Stimulated activated naive B cell treated with anti-CD40 and anti-IgM and Interleukin-4, amounts not matched to agents 10 μg/mL and 1 μg/mL and 100 μg/mL, for 72 hours (primary cell): ENCODE results near the gene ITGB5.

Experiments
- ATAC-seq, 2 donors: fragments of 150-1000 bp; cut with Tn5 transposase; replicated peaks; 2 replicates each; pipeline ENCODE4 v1.10.0; 2021; ENCODE audit warnings: moderate library complexity in 1 of 2
- DNase-seq: peaks from one replicate; pipeline ENCODE4 v3.0.0; 2021
- H3K27ac Mint-ChIP-seq: one replicate; pipeline ENCODE4 v1.8.0; 2022; ENCODE audit warnings: mild to moderate bottlenecking, mixed read lengths
- H3K27me3 Mint-ChIP-seq, 2 donors: one replicate each; pipeline ENCODE4 v1.8.0; 2022; ENCODE audit warnings: mixed read lengths in 2 of 2
- H3K36me3 Mint-ChIP-seq, 2 donors: one replicate each; pipeline ENCODE4 v1.8.0; 2022; ENCODE audit warnings: mixed read lengths in 2 of 2, mild to moderate bottlenecking in 1 of 2
- H3K4me1 Mint-ChIP-seq, 2 donors: one replicate each; pipeline ENCODE4 v1.8.0; 2022; ENCODE audit warnings: mixed read lengths in 2 of 2, mild to moderate bottlenecking in 1 of 2
- H3K4me3 Mint-ChIP-seq, 2 donors: one replicate each; pipeline ENCODE4 v1.8.0; 2022; ENCODE audit warnings: mild to moderate bottlenecking in 2 of 2, mixed read lengths in 2 of 2, moderate library complexity in 1 of 2
- H3K9me3 Mint-ChIP-seq, 2 donors: one replicate each; pipeline ENCODE4 v1.8.0; 2022; ENCODE audit warnings: mixed read lengths in 2 of 2, mild to moderate bottlenecking in 1 of 2

Gene ITGB5

DNA sequence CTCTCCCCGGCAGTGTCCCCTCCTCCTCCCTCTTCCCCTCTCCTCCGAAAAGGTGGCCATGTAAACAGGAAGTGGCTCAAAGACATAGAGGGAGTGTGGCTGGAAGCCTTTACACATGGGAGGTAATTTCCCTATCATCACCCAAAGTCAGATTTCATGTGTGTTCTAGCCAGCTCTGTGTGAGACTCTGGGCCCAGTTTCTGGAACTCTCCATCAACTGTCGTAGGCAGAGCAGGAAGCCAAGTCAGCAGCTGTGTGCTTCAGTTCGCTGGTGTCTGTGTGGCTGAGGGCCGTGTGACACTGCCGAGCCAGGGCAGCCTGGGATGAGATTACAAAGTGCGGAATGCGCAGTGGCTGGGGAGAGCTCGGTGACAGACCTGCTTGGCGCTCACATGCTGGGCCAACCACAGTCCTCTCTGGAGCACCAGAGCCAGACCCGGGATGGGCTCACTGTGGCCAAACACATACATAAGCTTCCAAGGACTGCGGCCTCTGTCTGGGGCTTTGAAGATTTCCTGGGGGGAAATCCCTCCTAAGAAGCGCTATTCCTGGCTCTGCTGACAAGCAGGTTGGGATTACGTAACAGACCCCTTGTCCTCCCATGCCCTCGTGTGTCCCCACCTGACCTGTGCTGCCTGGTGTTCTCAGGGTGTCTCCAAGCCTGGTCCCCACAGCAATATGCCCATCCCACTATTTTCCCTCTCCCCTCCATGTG lies 106.2 kb downstream of the ITGB5 start:
- Mint-ChIP-seq H3K4me1 (peaks cover 16 to 22% of the 10 kb centered on the region in 2 donors), H3K27ac (no peak overlapping the region), H3K27me3 (peaks cover 12 to 19% of the 10 kb centered on the region in 2 donors), H3K4me3 (no peak overlapping the region), H3K9me3 (no peaks in the 10 kb centered on the region), H3K36me3 (no peaks in the 10 kb centered on the region)
- ATAC-seq (peak; percentile 21 to 44), DNase-seq (no peak)

DNA sequence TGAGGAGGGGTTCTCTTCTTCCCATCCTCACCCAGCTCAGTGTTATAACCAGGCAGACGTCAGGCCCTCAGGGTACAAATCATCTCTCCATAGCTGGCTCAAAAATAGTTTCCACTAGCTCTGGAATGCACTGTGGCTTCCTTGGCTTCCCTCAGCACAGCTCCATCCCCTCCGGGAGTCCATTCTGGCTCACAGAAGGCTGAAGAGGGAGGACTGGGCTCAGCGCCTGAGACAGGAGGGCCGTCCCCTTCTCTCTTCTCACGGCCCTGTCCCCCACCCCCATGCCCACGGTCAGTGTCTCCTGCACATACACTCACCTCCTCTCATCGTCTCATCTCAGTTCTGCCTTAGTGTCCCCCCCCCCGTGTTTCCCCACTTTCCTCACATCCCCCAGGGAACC lies 106.8 kb downstream of the ITGB5 start:
- Mint-ChIP-seq H3K9me3 (no peaks in the 10 kb centered on the region), H3K4me1 (peaks cover 16 to 22% of the 10 kb centered on the region in 2 donors), H3K27me3 (peaks cover 12 to 19% of the 10 kb centered on the region in 2 donors), H3K36me3 (no peaks in the 10 kb centered on the region), H3K27ac (no peak overlapping the region), H3K4me3 (no peak overlapping the region)
- ATAC-seq (peak; percentile 4 to 17), DNase-seq (no peak)

DNA sequence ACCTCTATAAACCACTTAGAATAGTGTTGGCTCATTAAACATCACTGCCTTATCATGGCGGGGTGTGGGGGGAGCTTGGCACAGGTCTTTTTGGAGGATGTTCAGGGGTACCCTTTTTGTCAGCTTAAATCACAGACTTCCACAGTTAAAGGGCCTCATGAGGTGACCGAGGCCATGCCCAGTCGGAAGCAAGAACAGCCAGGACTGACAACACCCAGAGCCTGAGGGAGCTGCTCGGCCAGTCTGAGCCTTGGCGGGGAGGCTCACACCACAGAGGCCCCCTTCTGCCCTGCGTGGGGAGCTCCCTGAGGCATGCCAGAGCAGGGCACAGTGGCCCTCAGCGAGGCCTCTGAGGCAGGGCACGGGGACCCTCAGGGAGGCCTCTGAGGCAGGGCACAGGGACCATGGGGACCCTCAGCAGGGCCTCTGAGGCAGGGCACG lies 107.4 kb downstream of the ITGB5 start:
- no peak overlapping the region for H3K4me3 Mint-ChIP-seq
- ATAC-seq (no peak), DNase-seq (no peak)
- H3K9me3 Mint-ChIP-seq = no peaks in the 10 kb centered on the region
- peaks cover 12 to 17% of the 10 kb centered on the region in 2 donors for H3K4me1 Mint-ChIP-seq
- H3K36me3 Mint-ChIP-seq = no peaks in the 10 kb centered on the region
- H3K27me3 Mint-ChIP-seq = peaks cover 16 to 19% of the 10 kb centered on the region in 2 donors
- no peak overlapping the region for H3K27ac Mint-ChIP-seq

DNA sequence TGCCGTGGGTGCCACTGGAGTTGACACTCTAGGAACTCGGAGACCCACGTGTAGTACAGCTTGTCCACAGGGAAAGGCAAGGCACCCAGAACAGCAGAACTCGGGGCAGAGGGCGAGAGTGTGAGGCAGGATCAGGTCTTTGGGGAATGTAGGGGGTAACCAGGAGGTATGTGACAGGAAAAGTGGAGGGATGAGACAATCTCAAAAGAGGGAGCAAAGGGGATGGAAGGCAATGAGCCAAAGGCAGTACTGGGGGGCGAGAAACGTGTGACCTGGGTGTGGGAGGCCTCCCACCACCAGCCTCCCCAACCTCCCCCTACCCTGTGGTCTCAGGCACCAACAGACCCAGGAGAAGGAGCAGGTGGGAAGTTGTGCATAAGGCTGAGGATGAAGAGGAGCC lies 108.0 kb downstream of the ITGB5 start:
- DNase-seq (no peak), ATAC-seq (no peak)
- H3K36me3 Mint-ChIP-seq = no peaks in the 10 kb centered on the region
- H3K27ac Mint-ChIP-seq = no peak overlapping the region
- H3K9me3 Mint-ChIP-seq = no peaks in the 10 kb centered on the region
- H3K4me3 Mint-ChIP-seq = no peak overlapping the region
- H3K27me3 Mint-ChIP-seq = peaks cover 21 to 22% of the 10 kb centered on the region in 2 donors
- peaks cover 8 to 11% of the 10 kb centered on the region in 2 donors for H3K4me1 Mint-ChIP-seq

DNA sequence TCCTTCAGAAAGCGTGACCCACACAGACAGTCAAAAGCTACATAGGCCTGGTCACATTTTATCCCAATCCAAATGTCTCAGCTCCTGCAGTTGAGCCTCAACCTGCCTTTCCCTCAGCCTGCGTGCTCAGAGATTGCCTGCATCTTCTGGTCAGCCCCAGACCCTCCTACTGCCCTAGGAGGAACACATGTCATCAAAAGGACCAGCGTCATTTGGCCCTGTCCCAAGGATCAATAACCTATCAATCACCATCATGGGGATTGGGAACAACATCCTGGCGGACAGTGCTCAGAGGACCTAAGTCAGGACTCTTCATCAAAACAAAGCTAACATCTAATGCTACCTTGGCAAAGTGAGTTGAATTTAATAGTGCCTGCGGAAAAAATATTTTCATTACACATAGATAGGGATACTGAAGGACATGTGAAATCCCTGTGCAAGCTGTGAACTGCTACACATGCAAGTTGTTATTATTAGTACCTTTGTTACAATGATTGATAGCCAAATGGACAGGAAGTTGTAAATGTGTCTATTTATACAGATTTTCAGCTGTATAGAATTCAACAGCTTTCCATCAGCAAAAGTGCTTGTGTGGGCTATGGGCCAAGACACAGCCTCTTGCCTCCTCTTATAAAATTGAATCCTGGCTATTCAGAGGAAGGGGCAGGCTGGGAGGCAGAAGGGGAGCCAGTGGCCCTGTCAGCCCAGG lies 109.2 kb downstream of the ITGB5 start:
- Mint-ChIP-seq H3K4me3 (no peak overlapping the region), H3K4me1 (peaks cover 8 to 9% of the 10 kb centered on the region in 2 donors), H3K27me3 (peaks cover 27% of the 10 kb centered on the region in 2 donors), H3K27ac (no peak overlapping the region), H3K9me3 (no peaks in the 10 kb centered on the region), H3K36me3 (no peaks in the 10 kb centered on the region)
- DNase-seq (no peak), ATAC-seq (no peak)

DNA sequence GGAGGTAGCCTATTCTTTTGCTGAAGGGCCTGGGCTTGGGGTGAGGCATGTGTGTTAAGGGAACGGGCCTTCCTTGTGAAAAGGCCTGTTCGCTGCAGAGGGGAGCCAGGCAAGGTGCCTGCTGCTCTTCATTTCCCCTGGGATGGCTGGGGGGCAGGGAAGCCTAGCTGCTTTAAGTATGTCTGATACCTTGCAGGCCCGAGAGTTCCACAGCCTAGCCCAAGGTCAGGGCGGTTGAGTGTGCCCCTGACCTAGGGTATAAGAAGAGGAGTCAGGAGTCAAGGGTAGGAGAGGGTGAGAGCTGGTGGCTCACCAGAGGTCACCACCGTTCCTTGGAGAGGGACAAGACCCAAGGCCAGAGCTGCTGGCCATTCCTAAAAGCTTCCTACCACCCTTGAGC lies 110.3 kb downstream of the ITGB5 start:
- ATAC-seq = no peak
- H3K4me3 Mint-ChIP-seq = no peak overlapping the region

DNA sequence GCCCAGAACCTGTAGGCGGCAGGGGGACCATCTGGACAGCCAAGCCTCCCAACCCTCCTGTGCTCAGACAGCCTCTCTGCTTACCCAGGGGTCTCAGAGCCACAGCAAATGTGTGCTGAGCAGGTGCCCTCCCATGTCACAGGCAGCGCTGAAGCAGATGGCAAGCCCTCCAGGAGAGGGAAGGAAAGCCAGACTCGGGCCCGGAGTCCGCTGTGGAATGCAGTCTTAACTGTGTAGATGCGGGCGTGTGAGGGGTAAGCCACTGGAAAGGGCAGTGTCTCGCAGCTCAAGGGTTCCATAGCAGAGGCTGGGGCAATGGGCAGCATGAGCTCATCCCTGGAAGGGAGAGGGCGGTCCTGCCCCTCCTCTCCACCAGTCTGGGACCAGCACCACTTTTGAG lies 111.3 kb downstream of the ITGB5 start:
- Mint-ChIP-seq H3K4me3 (no peak overlapping the region), H3K27me3 (peaks cover 27 to 34% of the 10 kb centered on the region in 2 donors), H3K4me1 (peaks cover 6 to 14% of the 10 kb centered on the region in 2 donors), H3K36me3 (no peaks in the 10 kb centered on the region), H3K9me3 (no peaks in the 10 kb centered on the region), H3K27ac (no peak overlapping the region)
- ATAC-seq = no peak
- no peak for DNase-seq

More for the DNA sequence above, 110.3 kb downstream of the ITGB5 start:
- Mint-ChIP-seq H3K36me3 (no peaks in the 10 kb centered on the region), H3K4me1 (peaks cover 8 to 16% of the 10 kb centered on the region in 2 donors), H3K9me3 (no peaks in the 10 kb centered on the region), H3K27me3 (peaks cover 29 to 30% of the 10 kb centered on the region in 2 donors), H3K27ac (no peak overlapping the region)
- no peak for DNase-seq

DNA sequence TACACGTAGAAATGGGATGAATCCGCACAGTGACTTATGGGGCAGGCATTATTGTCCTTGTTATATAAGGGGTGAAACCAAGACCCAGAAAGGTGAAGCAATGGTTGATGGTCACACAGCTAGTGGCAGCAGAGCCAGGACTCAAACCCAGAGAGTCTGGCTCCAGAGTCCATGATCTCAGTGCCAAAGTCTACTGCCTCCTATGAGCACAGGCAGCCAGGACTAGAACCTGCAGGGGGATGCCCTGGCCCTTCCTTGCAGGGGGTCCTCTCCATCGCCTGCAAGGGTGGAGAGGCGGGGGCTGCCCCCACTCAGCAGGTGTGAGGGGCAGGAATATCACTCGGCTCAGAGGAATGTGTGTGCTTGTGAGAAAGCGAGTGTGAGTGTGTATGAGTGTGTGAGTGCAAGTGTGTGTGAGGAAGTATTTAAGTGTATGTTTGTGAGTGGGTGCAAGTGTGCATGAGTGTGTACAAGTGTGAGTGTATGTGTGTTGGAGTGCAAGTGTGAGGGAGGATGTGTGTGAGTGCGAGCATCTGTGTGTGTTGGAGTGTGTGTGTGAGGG lies 112.2 kb downstream of the ITGB5 start:
- Mint-ChIP-seq H3K4me1 (peaks cover 0 to 7% of the 10 kb centered on the region in 2 donors), H3K27me3 (peaks cover 27 to 38% of the 10 kb centered on the region in 2 donors), H3K36me3 (no peaks in the 10 kb centered on the region), H3K27ac (no peak overlapping the region), H3K4me3 (no peak overlapping the region), H3K9me3 (no peaks in the 10 kb centered on the region)
- no peak for ATAC-seq
- DNase-seq = no peak

DNA sequence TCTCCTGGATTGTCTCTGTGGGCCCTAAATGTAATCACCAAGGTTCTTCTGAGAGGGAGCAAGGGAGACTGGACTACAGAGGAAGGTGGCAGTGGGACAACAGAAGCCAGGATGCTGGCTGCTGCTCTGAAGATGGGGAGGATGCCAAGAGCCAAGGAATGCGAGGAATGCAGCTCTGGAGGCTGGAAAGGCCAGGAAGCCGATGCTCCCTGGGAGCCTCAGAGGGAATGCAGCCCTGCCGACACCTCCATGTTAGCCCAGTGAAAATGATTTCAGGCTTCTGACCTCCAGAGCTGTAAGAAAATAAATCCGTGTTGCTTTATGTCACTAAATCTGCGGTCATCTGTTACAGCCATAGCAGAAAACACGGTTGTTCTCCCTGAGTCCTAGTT lies 112.8 kb downstream of the ITGB5 start:
- Mint-ChIP-seq H3K4me3 (no peak overlapping the region), H3K27me3 (peaks cover 26 to 44% of the 10 kb centered on the region in 2 donors), H3K4me1 (peaks cover 0 to 7% of the 10 kb centered on the region in 2 donors), H3K9me3 (no peaks in the 10 kb centered on the region), H3K36me3 (no peaks in the 10 kb centered on the region), H3K27ac (no peak overlapping the region)
- ATAC-seq (no peak), DNase-seq (no peak)

DNA sequence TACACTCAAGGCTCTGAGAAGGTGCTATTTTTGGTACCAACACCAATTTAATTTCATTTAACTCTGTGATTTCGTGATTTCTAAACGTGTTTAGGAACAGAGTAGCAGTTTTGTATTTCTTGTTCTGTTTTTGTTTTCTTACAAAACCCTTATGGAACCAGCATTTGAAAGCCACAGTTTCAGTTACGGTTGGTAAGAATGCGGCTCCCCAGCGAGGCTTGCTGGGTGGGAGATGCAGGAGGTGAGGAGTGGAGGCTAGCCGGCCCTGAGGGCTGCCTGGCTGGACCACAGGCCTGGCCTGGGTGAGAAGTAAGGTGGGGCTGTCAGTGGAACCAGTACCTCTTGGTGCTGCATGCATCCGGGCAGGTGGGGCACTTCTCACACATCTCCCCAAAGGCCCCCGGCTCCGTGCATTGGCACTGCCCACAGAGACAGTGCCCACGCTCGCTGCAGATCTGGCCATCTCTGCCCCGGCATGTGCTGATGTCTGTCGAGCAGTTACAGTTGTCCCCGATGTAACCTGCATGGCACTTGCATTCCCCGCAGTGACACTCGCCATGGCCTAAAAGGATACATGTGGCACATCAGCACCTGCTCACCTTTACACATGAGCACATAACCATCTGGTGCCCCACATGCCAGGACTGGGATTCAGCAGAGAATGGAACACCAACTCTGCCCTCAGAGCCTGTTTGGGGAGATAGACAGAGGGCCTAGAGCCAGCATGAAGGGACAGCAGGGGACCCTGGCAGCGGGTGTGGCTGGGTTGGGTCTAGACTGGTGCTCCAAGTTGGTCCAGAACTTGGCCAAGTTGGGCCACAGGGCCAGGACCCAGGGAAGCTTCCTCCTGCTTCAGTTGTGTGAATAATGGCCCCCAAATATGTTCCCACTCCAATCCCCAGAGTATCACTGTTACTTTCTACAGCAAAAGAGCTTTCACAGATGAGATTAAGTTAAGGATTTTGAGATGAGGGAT lies 113.5 kb downstream of the ITGB5 start:
- DNase-seq = no peak
- H3K36me3 Mint-ChIP-seq = no peaks in the 10 kb centered on the region
- ATAC-seq = no peak
- no peaks in the 10 kb centered on the region for H3K9me3 Mint-ChIP-seq
- no peak overlapping the region for H3K27ac Mint-ChIP-seq
- no peak overlapping the region for H3K4me3 Mint-ChIP-seq
- peaks cover 0 to 7% of the 10 kb centered on the region in 2 donors for H3K4me1 Mint-ChIP-seq
- H3K27me3 Mint-ChIP-seq = peaks cover 20 to 45% of the 10 kb centered on the region in 2 donors

DNA sequence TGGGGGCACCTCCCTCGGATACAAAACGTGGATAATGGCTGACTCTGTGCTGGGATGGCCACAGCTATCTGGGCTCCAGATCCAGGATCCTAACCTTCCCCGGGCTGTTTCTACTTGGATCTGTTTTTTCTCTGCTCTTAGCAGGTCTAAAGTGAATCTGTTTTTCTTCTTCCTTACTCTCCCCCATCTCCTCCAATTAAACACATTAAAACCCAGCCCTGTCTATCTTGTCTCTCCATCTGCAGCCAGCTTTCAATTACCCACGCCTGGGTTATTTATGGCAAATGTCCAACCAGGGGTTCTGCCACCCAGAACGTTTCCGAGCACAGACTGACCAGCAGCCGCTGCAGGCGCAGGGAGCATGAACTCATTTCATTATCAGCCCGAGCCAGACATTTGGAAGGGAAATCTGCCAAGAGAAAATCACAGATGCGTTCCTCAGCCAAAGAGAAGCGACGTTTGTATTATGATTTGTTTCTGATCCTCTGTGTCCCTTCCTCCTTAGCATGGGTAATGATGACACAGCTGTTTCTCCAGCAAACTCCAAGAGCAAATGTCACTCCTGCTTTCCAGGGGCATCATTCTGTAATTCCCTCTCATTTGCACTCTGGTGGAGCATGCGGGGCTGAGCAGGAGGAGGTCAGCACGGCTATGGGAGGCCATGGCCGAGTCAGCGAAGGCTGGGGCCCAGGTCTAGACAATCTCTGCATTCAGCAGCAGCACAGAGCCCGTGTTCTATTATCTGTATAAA lies 114.9 kb downstream of the ITGB5 start:
- H3K27ac Mint-ChIP-seq = no peak overlapping the region
- DNase-seq (no peak), ATAC-seq (no peak)
- no peaks in the 10 kb centered on the region for H3K9me3 Mint-ChIP-seq
- no peak overlapping the region for H3K4me3 Mint-ChIP-seq
- peaks cover 23 to 40% of the 10 kb centered on the region in 2 donors for H3K27me3 Mint-ChIP-seq
- H3K4me1 Mint-ChIP-seq = peaks cover 0 to 7% of the 10 kb centered on the region in 2 donors
- H3K36me3 Mint-ChIP-seq = no peaks in the 10 kb centered on the region

DNA sequence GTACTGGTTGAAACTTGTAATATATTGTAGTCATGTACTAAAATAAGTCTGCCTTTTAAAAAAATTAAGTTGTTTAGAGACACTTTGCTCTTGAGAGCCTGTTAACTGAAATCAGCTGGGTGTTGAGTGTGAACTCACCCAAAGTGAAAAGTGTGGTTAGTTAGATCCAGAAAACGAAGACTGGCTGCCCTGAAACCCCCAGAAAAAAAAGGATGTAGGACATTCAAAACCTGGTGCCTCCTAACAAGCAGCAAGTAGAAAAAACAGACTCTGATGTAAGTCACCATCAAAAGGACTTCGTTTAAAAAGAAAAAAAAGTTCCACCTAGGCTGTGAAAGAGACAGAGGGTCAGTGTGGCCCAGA lies 116.1 kb downstream of the ITGB5 start:
- Mint-ChIP-seq H3K27me3 (peaks cover 23 to 40% of the 10 kb centered on the region in 2 donors), H3K27ac (no peak overlapping the region), H3K36me3 (no peaks in the 10 kb centered on the region), H3K4me1 (peaks cover 0 to 7% of the 10 kb centered on the region in 2 donors), H3K4me3 (no peak overlapping the region), H3K9me3 (no peaks in the 10 kb centered on the region)
- ATAC-seq (no peak), DNase-seq (no peak)

DNA sequence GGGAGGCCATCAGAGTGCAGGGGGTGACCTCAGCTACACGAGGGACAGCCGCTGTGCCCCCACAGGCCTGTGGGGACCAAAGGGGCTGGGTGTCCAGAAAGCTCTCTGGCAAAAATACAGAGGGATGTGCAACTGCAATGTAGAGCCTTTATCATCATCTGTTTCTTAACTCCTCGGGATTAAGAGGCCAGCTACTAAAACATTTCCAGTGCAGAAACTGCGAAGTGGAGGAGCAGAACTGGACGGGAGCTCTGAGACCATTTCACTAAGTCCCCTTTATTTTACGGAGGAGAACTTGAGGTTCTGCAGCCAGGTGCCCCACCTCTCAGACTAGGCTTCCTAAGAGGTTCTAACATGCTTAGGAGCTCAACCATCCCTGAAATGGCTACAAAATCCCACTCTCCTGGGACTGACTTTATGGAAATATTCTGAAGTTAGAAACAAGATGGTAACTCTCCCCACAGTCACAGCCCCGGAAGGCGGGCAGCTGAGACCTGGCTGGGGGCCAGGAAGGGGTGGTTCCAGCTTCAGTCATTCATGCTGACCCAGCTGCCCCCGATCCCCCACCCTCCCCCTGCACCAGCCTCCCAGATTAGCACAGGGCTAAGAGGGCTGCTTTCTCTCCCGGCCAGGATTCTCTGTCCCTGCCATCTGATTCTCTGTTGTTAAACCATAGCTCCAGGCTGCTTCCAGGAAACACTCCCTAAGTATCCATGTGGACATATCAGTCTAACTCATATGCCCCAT lies 116.7 kb downstream of the ITGB5 start:
- Mint-ChIP-seq H3K27me3 (peaks cover 25 to 40% of the 10 kb centered on the region in 2 donors), H3K4me1 (peaks cover 0 to 7% of the 10 kb centered on the region in 2 donors), H3K36me3 (no peaks in the 10 kb centered on the region), H3K4me3 (no peak overlapping the region), H3K27ac (no peak overlapping the region), H3K9me3 (no peaks in the 10 kb centered on the region)
- DNase-seq (no peak), ATAC-seq (no peak)
